Fibroblast of skin of left quadriceps (primary cell): ENCODE measurements around the gene ESAM.

Source experiments
- DNase-seq, 2 experiments: peaks; one replicate each; pipeline ENCODE4 v3.0.0-alpha.2; 2013; ENCODE audit warnings: low read depth in 2 of 2

The ESAM gene, protein sequence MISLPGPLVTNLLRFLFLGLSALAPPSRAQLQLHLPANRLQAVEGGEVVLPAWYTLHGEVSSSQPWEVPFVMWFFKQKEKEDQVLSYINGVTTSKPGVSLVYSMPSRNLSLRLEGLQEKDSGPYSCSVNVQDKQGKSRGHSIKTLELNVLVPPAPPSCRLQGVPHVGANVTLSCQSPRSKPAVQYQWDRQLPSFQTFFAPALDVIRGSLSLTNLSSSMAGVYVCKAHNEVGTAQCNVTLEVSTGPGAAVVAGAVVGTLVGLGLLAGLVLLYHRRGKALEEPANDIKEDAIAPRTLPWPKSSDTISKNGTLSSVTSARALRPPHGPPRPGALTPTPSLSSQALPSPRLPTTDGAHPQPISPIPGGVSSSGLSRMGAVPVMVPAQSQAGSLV

DNA sequence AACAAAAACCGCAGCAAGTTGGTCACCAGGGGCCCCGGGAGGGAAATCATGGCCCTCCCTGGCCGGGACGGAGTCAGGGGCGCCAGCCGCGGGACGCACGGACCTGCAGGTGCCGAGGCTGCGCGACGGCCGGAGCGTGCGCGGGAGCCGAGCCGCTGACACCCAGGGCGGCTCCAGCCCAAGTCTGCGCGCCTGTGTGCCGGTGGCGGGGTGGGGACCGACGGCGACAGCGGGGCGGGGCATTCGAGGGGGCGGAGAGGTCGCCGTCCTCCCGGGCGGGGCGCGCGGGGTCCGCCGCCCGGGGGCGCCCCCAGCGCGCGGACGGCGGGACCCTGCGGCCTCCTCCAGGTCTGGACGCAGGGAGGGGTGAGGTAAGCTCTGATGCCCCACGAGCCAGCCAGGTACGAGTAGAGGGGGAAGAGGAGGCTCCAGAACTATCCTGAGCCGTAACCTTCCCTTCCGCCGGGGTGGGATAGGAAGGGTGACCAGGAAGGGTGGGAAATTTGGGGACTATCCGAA lies at the start of gene ESAM:
Gene ESAM (minus strand): TSS at position 186 of the 519 bp plus-strand sequence. CDS start 136 bp downstream, at position 50.
- no peak for DNase-seq

DNA sequence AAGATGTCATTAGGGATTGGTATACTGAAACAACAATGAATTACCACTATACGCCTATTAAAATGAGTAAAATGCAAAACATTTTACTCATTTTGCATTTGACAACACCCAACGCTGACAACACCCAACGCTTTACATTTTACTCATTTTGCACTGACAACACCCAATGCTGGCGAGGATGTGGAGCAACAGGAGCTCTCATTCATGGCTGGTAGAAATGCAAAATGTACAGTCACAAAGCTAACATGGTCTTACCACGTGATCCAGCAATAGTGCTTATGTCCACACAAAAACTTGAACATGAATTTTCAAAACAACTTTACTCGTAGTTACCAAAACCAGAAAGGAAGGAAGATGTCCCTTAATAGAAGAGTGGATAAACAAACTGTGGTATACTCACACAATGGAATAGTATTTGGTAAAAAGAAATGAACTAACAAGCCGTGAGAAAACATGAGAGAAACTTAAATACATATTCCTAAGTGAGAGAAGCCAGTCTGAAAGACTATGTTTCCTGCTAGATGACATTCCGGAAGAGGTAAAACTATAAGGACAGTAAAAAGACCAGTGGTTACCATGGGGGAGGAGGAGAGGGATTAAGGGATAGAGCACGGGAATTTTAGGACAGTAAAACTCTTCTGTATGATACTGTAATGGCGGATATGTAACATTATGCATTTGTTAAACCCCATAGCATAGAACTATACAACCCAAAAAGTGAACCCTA lies 49.5 kb upstream of the ESAM start:
- DNase-seq = no peak

DNA sequence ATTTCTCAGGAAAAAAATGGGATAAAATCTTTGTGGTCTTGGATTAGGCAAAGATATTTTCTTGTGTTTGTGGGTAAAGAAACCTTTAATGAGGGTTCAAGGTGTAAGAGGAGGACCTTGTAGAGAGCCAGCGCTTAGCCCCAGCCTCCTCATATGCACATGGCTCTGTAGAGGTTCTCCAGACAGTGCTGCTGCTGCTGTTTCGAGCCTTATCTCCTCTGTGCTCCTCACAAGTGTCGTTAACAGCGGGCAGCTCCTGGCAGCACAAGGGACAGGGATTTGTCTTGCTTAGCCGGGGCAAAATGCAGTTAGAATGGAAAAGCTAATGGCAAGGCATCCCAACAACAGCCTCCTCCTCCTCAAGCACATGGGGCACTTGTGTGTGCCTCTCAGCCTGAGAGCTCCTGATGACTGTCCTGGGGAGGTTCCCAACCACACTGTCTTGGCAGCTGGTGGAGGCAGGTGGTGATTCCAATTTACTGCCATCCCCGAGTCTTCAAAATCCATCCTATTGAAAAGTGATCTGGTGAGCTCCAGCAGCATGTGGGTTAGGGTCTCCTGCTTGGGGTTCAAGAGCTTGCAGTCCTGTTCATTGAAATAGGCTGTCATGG lies 45.7 kb upstream of the ESAM start:
- DNase-seq = no peak

DNA sequence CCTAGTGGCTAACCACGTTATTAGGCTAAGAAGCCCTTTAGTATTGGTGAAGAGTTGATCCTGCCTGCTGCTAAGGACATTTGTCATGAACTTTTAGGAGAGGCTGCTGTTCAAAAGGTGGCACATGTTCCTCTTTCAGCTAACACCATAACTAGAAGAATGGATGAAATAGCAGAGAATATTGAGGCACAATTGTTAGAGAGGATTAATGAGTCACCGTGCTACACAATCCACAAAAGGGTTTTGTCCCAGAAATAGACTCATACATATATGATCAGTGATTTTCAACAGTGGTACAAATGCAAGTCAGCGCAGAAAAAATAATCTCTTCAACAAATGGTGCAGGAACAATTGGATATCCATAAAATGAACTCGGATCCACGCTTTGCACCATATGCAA lies 45.1 kb upstream of the ESAM start:
- DNase-seq = no peak

GRCh38 chr11:124804884-124805283 lies 42.8 kb upstream of the ESAM start:
- no peak for DNase-seq

GRCh38 chr11:124801636-124802312 lies 39.7 kb upstream of the ESAM start:
- peak in 1 of 2 experiments; percentile 29 for DNase-seq

GRCh38 chr11:124801014-124801413 lies 38.9 kb upstream of the ESAM start:
- peak in 1 of 2 experiments; percentile 3 for DNase-seq

- peak; percentile 61 to 64 for DNase-seq
Observed at GRCh38 chr11:124800226-124800929, 38.3 kb upstream of the ESAM start, which contains the start of gene MSANTD2. Gene MSANTD2 (minus strand): TSS chr11:124800406. CDS start chr11:124800380, 26 bp downstream.

GRCh38 chr11:124799348-124800225 lies 37.5 kb upstream of the ESAM start:
- no peak for DNase-seq

- DNase-seq = peak in 1 of 2 experiments; percentile 46
Observed at GRCh38 chr11:124798991-124799347, 36.9 kb upstream of the ESAM start.

- DNase-seq = no peak
Observed at GRCh38 chr11:124796312-124796711, 34.2 kb upstream of the ESAM start.

DNA sequence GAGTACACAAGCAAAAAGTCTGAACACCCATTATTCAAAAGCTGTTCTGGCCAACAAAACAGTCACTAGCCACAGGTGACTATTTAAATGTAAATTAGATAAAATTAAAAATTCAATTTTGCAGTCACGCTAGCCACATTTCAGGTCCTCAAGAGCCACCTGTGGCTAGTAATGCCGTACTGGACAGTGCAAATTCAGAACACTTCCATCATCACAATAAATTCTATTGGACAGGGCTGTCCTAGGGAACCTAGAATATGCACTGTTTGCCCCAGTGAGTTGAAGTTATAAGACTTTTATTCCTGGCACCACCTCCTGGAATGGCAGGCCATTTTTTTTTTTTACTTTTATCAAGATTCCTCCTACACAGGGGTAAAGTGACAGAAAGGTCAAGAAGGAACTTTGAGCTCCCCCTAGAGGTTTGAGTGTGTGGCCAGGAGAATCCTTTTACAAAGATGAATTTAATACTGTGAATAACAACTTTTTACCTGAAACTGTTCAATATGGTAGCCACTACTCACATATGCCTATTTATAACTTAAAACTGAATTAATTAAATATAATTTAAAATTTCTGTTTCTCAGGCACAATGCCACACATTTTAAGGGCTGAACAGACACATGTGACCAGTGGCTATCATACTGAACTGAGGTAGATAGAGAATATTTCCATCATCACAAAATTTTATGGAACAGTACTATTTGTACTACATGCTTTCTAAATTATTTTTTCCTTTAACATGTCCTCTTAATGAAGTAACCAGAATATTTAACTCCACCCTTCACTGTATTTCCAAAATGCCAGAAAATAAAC lies 31.6 kb upstream of the ESAM start:
- no peak for DNase-seq

- no peak for DNase-seq
Observed at GRCh38 chr11:124791626-124792341, 29.7 kb upstream of the ESAM start.

DNA sequence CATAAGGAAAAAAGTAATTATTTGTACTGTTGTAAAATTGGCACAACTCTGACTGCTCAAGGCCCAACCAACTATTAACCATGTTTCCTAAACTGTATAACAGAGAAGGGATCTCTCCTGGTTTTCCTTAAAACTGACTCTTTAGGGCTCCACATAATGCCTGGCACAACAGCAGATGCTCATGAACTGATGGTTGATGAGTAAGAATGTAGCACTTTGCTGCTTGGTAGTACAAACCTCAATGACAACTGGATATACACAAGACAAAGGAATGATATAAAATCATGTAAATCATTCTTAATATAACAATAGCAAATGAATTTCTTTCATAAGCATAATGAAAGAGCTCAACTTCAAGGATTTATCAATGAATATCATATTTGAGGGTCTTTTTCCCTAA lies 26.4 kb upstream of the ESAM start:
- DNase-seq = no peak

DNA sequence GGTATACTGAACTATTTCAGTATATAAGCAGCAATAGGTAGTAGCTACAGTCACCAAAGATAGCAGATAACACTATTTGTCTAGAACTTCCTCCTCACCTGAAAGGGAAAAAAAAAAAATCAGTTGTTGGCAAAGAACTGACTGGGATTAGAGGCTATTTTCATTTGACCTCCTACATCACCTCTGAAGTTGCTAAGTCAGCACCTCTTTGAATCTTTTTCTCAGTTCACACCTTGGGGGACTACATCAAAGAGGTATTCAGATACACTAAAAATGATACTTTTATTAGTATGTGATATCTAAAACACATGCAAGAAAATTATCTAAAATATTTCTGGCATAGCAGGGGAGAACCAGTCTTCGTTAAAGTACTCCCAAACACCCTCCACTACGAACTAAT lies 22.0 kb upstream of the ESAM start:
- no peak for DNase-seq

- DNase-seq = no peak
Observed at GRCh38 chr11:124783002-124783401, 20.9 kb upstream of the ESAM start.

DNA sequence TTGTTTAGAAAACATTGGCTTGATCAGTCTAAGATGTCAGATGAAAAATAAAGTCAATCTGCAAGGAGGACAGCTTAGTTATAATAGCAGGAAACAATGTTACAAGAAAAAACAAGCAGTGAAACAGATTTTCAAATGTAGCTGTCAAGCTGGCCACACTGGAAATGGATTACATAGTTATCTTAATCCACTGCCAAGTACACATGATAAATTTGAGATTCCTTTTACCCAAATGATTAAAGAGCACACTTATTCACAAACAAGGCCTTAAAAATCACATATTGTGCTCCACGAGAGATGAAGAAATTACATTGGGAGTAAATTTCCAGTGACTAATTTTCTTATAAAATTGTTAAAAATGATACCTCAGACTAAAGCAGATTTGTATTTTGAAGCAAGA lies 17.5 kb upstream of the ESAM start:
- no peak for DNase-seq

- DNase-seq = no peak
Observed at GRCh38 chr11:124778281-124778680, 16.2 kb upstream of the ESAM start.
